NCI-H2107 treated with DMSO at 0.1 percent for 48 hours (cell line): Measurements from ENCODE around the gene DISC1.

Source experiments
- DNase-seq: peaks from one replicate; lab custom pipeline; 2025; ENCODE audit not compliant: unreplicated experiment; lab: John Stamatoyannopoulos, UW

The DISC1 gene

GRCh38 chr1:232059726-232060374, 433.3 kb downstream of the DISC1 start:
- DNase-seq, result no peak

- no peak for DNase-seq
Measured at GRCh38 chr1:232062967-232063366, 436.4 kb downstream of the DISC1 start.

GRCh38 chr1:232066521-232066920, 439.9 kb downstream of the DISC1 start:
- no peak for DNase-seq

GRCh38 chr1:232074265-232074664, 447.7 kb downstream of the DISC1 start:
- no peak for DNase-seq

- no peak for DNase-seq
Measured at GRCh38 chr1:232077809-232078208, 451.2 kb downstream of the DISC1 start.

- DNase-seq, result no peak
Measured at GRCh38 chr1:232084584-232085223, 458.1 kb downstream of the DISC1 start.

GRCh38 chr1:232090816-232091215, 464.2 kb downstream of the DISC1 start:
- no peak for DNase-seq
